CD8-positive, alpha-beta memory T cell (primary cell): ENCODE data around the gene ELOF1. TPM values are rescaled to one million over a fixed set of nuclear protein-coding genes. Genes with fewer than 3 reads are reported as not detected.

Experiments used
- CTCF ChIA-PET: fragments of 350-600 bp; sonication (Branson Sonifier 250); formaldehyde crosslinking; loops from one replicate; lab custom pipeline; 2021; ENCODE audit warnings: antibody characterized with exemption; lab: Charles Lee
- POLR2A ChIA-PET: fragments of 350-600 bp; sonication (Branson Sonifier 250); formaldehyde crosslinking; loops from one replicate; lab custom pipeline; 2021; ENCODE audit warnings: antibody characterized with exemption; lab: Charles Lee
- DNase-seq, 5 donors: peaks; one replicate each; pipeline versions ENCODE4 v3.0.0 to v3.0.0-alpha.2; 2020 to 2022; ENCODE audit warnings: mixed read lengths in 1 of 5
- H3K27ac ChIP-seq: one replicate; pipeline ENCODE4 v1.7.0; 2013; ENCODE audit warnings: low read depth, mild to moderate bottlenecking, low read length, moderate library complexity
- H3K27me3 ChIP-seq: 2 replicates; pipeline ENCODE4 v1.7.0; 2013; ENCODE audit warnings: low read length, mild to moderate bottlenecking; ENCODE audit not compliant: insufficient read depth, poor library complexity, severe bottlenecking
- H3K36me3 ChIP-seq: 2 replicates; pipeline ENCODE4 v1.7.0; 2013; ENCODE audit warnings: mild to moderate bottlenecking, low read length, moderate library complexity; ENCODE audit not compliant: insufficient read depth
- H3K4me1 ChIP-seq: 2 replicates; pipeline ENCODE4 v1.7.0; 2013; ENCODE audit warnings: mild to moderate bottlenecking, low read length, moderate library complexity; ENCODE audit not compliant: insufficient read depth
- H3K4me3 ChIP-seq: 2 replicates; pipeline ENCODE4 v1.7.0; 2013; ENCODE audit warnings: mild to moderate bottlenecking, low read length
- H3K9me3 ChIP-seq: 2 replicates; pipeline ENCODE4 v1.7.0; 2013; ENCODE audit warnings: mild to moderate bottlenecking, low read length
- H3K27ac Mint-ChIP-seq, 8 donors: one replicate each; pipeline ENCODE4 v1.8.0; 2020 to 2021; ENCODE audit warnings: mixed read lengths in 8 of 8, mild to moderate bottlenecking in 6 of 8, inconsistent platforms in 3 of 8, moderate library complexity in 3 of 8
- H3K27me3 Mint-ChIP-seq, 2 donors: one replicate each; pipeline ENCODE4 v1.8.0; 2020 to 2021; ENCODE audit warnings: mixed read lengths in 2 of 2, mild to moderate bottlenecking in 1 of 2, moderate library complexity in 1 of 2
- H3K36me3 Mint-ChIP-seq, 3 donors: one replicate each; pipeline ENCODE4 v1.8.0; 2020 to 2021; ENCODE audit warnings: mixed read lengths in 3 of 3, inconsistent platforms in 1 of 3, mild to moderate bottlenecking in 1 of 3
- H3K4me1 Mint-ChIP-seq, 3 donors: one replicate each; pipeline ENCODE4 v1.8.0; 2020 to 2021; ENCODE audit warnings: mixed read lengths in 3 of 3, inconsistent platforms in 1 of 3, mild to moderate bottlenecking in 1 of 3
- H3K4me3 Mint-ChIP-seq, 7 donors: one replicate each; pipeline ENCODE4 v1.8.0; 2020 to 2021; ENCODE audit warnings: mixed read lengths in 7 of 7, mild to moderate bottlenecking in 6 of 7, moderate library complexity in 4 of 7, inconsistent platforms in 2 of 7
- H3K9me3 Mint-ChIP-seq, 5 donors: one replicate each; pipeline ENCODE4 v1.8.0; 2020 to 2022; ENCODE audit warnings: mixed read lengths in 5 of 5, mild to moderate bottlenecking in 3 of 5, moderate library complexity in 2 of 5, inconsistent platforms in 1 of 5
- polyA plus RNA-seq: library from polyadenylated mRNA; unstranded; fragments of 300-500 nt; fragmentation: Illumina TruSeq; gene quantifications from one replicate; pipeline ENCODE4 v1.2.3, GENCODE V29; 2021
- total RNA-seq, 2 experiments: library from RNA; stranded (reverse); gene quantifications; one replicate each; pipeline ENCODE4 v1.2.3, GENCODE V29; 2021

Gene ELOF1
- total and polyA plus RNA-seq, 3 experiments from 2014 or later = 61.7 to 91.7 (median 62.7) TPM

GRCh38 chr19:11551603-11552235, 7.3 kb downstream of the ELOF1 start:
- H3K36me3 ChIP-seq = peaks cover 13% of the 10 kb centered on the region
- H3K4me3 ChIP-seq = no peak overlapping the region
- no peaks in the 10 kb centered on the region for H3K27me3 Mint-ChIP-seq
- peak overlapping the region in 1 of 8 donors; percentile 12 for H3K27ac Mint-ChIP-seq
- DNase-seq = no peak
- peaks cover 10 to 23% (median 14%) of the 10 kb centered on the region in 3 donors for H3K4me1 Mint-ChIP-seq
- H3K4me3 Mint-ChIP-seq = no peak overlapping the region
- H3K9me3 Mint-ChIP-seq = no peaks in the 10 kb centered on the region
- ChIA-PET POLR2A (no interaction called here), CTCF (no interaction called here)
- H3K9me3 ChIP-seq = no peaks in the 10 kb centered on the region
- no peak overlapping the region for H3K27ac ChIP-seq
- H3K4me1 ChIP-seq = peaks cover under 1% of the 10 kb centered on the region
- H3K27me3 ChIP-seq = no peaks in the 10 kb centered on the region
- H3K36me3 Mint-ChIP-seq = peaks cover 0 to 39% (median 0%) of the 10 kb centered on the region in 3 donors

- H3K4me1 ChIP-seq = no peaks in the 10 kb centered on the region
- no peak overlapping the region for H3K4me3 ChIP-seq
- Mint-ChIP-seq H3K27ac (peak overlapping the region in 1 of 8 donors; percentile 68), H3K27me3 (peaks cover 0 to 2% of the 10 kb centered on the region in 2 donors), H3K4me1 (peaks cover 0 to 8% (median 5%) of the 10 kb centered on the region in 3 donors), H3K9me3 (no peaks in the 10 kb centered on the region), H3K4me3 (no peak overlapping the region), H3K36me3 (peaks cover 0 to 27% (median 0%) of the 10 kb centered on the region in 3 donors)
- POLR2A ChIA-PET = no interaction called here
- no peak overlapping the region for H3K27ac ChIP-seq
- H3K9me3 ChIP-seq = no peaks in the 10 kb centered on the region
- no peak for DNase-seq
- CTCF ChIA-PET = no interaction called here
- no peaks in the 10 kb centered on the region for H3K27me3 ChIP-seq
- peaks cover 9% of the 10 kb centered on the region for H3K36me3 ChIP-seq
Observed at GRCh38 chr19:11550265-11550664, 8.8 kb downstream of the ELOF1 start.

GRCh38 chr19:11549386-11549953, 9.6 kb downstream of the ELOF1 start:
- H3K4me1 ChIP-seq = no peaks in the 10 kb centered on the region
- Mint-ChIP-seq H3K9me3 (no peaks in the 10 kb centered on the region), H3K27me3 (peaks cover 0 to 5% of the 10 kb centered on the region in 2 donors), H3K4me3 (no peak overlapping the region), H3K4me1 (peaks cover 0 to 7% (median 3%) of the 10 kb centered on the region in 3 donors), H3K36me3 (peaks cover 0 to 25% (median 0%) of the 10 kb centered on the region in 3 donors), H3K27ac (no peak overlapping the region)
- H3K36me3 ChIP-seq = peaks cover 7% of the 10 kb centered on the region
- CTCF ChIA-PET = no interaction called here
- no peak overlapping the region for H3K27ac ChIP-seq
- POLR2A ChIA-PET = no interaction called here
- DNase-seq = no peak
- H3K27me3 ChIP-seq = no peaks in the 10 kb centered on the region
- H3K9me3 ChIP-seq = no peaks in the 10 kb centered on the region
- H3K4me3 ChIP-seq = no peak overlapping the region

- Mint-ChIP-seq H3K4me3 (no peak overlapping the region), H3K27me3 (peaks cover 5% of the 10 kb centered on the region in 2 donors), H3K4me1 (no peaks in the 10 kb centered on the region), H3K27ac (no peak overlapping the region), H3K9me3 (no peaks in the 10 kb centered on the region), H3K36me3 (peaks cover 0 to 12% (median 0%) of the 10 kb centered on the region in 3 donors)
- H3K4me1 ChIP-seq = no peaks in the 10 kb centered on the region
- H3K27ac ChIP-seq = no peak overlapping the region
- H3K4me3 ChIP-seq = no peak overlapping the region
- no peaks in the 10 kb centered on the region for H3K36me3 ChIP-seq
- CTCF ChIA-PET = no interaction called here
- H3K9me3 ChIP-seq = no peaks in the 10 kb centered on the region
- no peak for DNase-seq
- no peaks in the 10 kb centered on the region for H3K27me3 ChIP-seq
- POLR2A ChIA-PET = no interaction called here
Observed at GRCh38 chr19:11547929-11548700, 10.9 kb downstream of the ELOF1 start.

- Mint-ChIP-seq H3K4me3 (no peak overlapping the region), H3K36me3 (no peaks in the 10 kb centered on the region), H3K4me1 (peaks cover 4 to 7% (median 4%) of the 10 kb centered on the region in 3 donors), H3K27me3 (peaks cover 20 to 25% of the 10 kb centered on the region in 2 donors), H3K9me3 (no peaks in the 10 kb centered on the region), H3K27ac (no peak overlapping the region)
- Histone ChIP-seq H3K27me3 (peaks cover 5% of the 10 kb centered on the region), H3K27ac (no peak overlapping the region), H3K9me3 (no peaks in the 10 kb centered on the region), H3K4me1 (peaks cover 5% of the 10 kb centered on the region), H3K36me3 (no peaks in the 10 kb centered on the region), H3K4me3 (no peak overlapping the region)
- CTCF ChIA-PET = no interaction called here
- DNase-seq = no peak
- POLR2A ChIA-PET = no interaction called here
Observed at GRCh38 chr19:11541238-11541637, 17.8 kb downstream of the ELOF1 start.

- H3K4me1 Mint-ChIP-seq = peaks cover 6 to 9% (median 7%) of the 10 kb centered on the region in 3 donors
- no peaks in the 10 kb centered on the region for H3K36me3 Mint-ChIP-seq
- peaks cover 5% of the 10 kb centered on the region for H3K27me3 ChIP-seq
- DNase-seq = no peak
- ChIA-PET POLR2A (no interaction called here), CTCF (no interaction called here)
- H3K9me3 ChIP-seq = no peaks in the 10 kb centered on the region
- no peaks in the 10 kb centered on the region for H3K9me3 Mint-ChIP-seq
- no peak overlapping the region for H3K27ac ChIP-seq
- no peak overlapping the region for H3K27ac Mint-ChIP-seq
- H3K36me3 ChIP-seq = no peaks in the 10 kb centered on the region
- H3K4me3 ChIP-seq = no peak overlapping the region
- no peak overlapping the region for H3K4me3 Mint-ChIP-seq
- H3K4me1 ChIP-seq = peaks cover 11% of the 10 kb centered on the region
- H3K27me3 Mint-ChIP-seq = peaks cover 20 to 25% of the 10 kb centered on the region in 2 donors
Observed at GRCh38 chr19:11540645-11541044, 18.4 kb downstream of the ELOF1 start.

- no peak overlapping the region for H3K4me3 ChIP-seq
- H3K36me3 Mint-ChIP-seq = no peaks in the 10 kb centered on the region
- H3K27ac Mint-ChIP-seq = no peak overlapping the region
- peaks cover 5% of the 10 kb centered on the region for H3K27me3 ChIP-seq
- peaks cover 14% of the 10 kb centered on the region for H3K4me1 ChIP-seq
- no peak for DNase-seq
- ChIA-PET CTCF (no interaction called here), POLR2A (no interaction called here)
- no peaks in the 10 kb centered on the region for H3K9me3 Mint-ChIP-seq
- no peak overlapping the region for H3K4me3 Mint-ChIP-seq
- no peaks in the 10 kb centered on the region for H3K36me3 ChIP-seq
- peaks cover 10 to 16% (median 10%) of the 10 kb centered on the region in 3 donors for H3K4me1 Mint-ChIP-seq
- H3K27me3 Mint-ChIP-seq = peaks cover 16 to 25% of the 10 kb centered on the region in 2 donors
- no peaks in the 10 kb centered on the region for H3K9me3 ChIP-seq
- H3K27ac ChIP-seq = peak overlapping the region; percentile 57
Observed at GRCh38 chr19:11539495-11540365, 19.3 kb downstream of the ELOF1 start.
